IMR-90 (cell line): Measurements from ENCODE around the gene PLA2G2F. TPM values are rescaled to one million over a fixed set of nuclear protein-coding genes. Genes with fewer than 3 reads are reported as not detected.

Experiments used
- ATAC-seq: fragments of 200-7000 bp; cut with Tn5 transposase; 2 replicates; pipeline ENCODE4 v1.9.1; 2020; ENCODE audit warnings: low read depth, mild to moderate bottlenecking, moderate library complexity
- BruUV-seq: library from RNA; stranded (reverse); fragments of 400-500 nt; replicated peaks from 2 replicates; lab custom pipeline; 2021; lab: Mats Ljungman, UMichigan
- CTCF ChIA-PET: fragments of 300-600 bp; formaldehyde crosslinking; extraction: SDS; loops from one replicate; lab custom pipeline; 2021; ENCODE audit warnings: antibody characterized with exemption; lab: Yijun Ruan, JAX
- POLR2A ChIA-PET: fragments of 300-600 bp; sonication (Branson Sonifier 250); formaldehyde crosslinking; loops from one replicate; lab custom pipeline; 2022; ENCODE audit warnings: antibody characterized with exemption; ENCODE audit not compliant: unreplicated experiment; lab: Charles Lee
- DNase-seq: peaks from one replicate; pipeline ENCODE4 v3.0.0; 2013
- H2AFZ ChIP-seq: replicated peaks from 2 replicates; pipeline ENCODE3; 2013; ENCODE audit warnings: low read length, mild to moderate bottlenecking; ENCODE audit not compliant: poor library complexity
- H2AK5ac ChIP-seq: 2 replicates; pipeline ENCODE4 v1.6.1; 2013; ENCODE audit warnings: low read depth, low read length, inconsistent platforms
- H2AK9ac ChIP-seq: replicated peaks from 2 replicates; pipeline ENCODE3; 2013; ENCODE audit warnings: mild to moderate bottlenecking, low read depth, low read length, moderate library complexity; ENCODE audit not compliant: poor library complexity
- H2BK120ac ChIP-seq: 2 replicates; pipeline ENCODE4 v1.6.1; 2013; ENCODE audit warnings: low read depth, low read length, inconsistent platforms
- H2BK15ac ChIP-seq: 3 replicates; pipeline ENCODE4 v1.6.1; 2013; ENCODE audit warnings: low read depth, low read length, inconsistent platforms
- H2BK20ac ChIP-seq: 2 replicates; pipeline ENCODE4 v1.6.1; 2013; ENCODE audit warnings: low read depth, mild to moderate bottlenecking, inconsistent platforms, low read length, moderate library complexity
- H2BK5ac ChIP-seq: 2 replicates; pipeline ENCODE4 v1.6.1; 2013; ENCODE audit warnings: mild to moderate bottlenecking, low read depth, low read length, inconsistent platforms; ENCODE audit not compliant: poor library complexity, severe bottlenecking
- H3K14ac ChIP-seq: replicated peaks from 2 replicates; pipeline ENCODE4 v1.6.1; 2013; ENCODE audit warnings: low read depth, low read length, inconsistent platforms
- H3K18ac ChIP-seq: 2 replicates; pipeline ENCODE4 v1.6.1; 2013; ENCODE audit warnings: low read depth, low read length, control low read depth
- H3K23ac ChIP-seq: 2 replicates; pipeline ENCODE4 v1.6.1; 2013; ENCODE audit warnings: low read depth, low read length, inconsistent platforms
- H3K27ac ChIP-seq: 2 replicates; pipeline ENCODE4 v1.5.1; 2013; ENCODE audit warnings: mild to moderate bottlenecking, control low read depth, low read length; ENCODE audit not compliant: insufficient read depth
- H3K27me3 ChIP-seq: 2 replicates; pipeline ENCODE4 v1.6.1; 2013; ENCODE audit warnings: low read length; ENCODE audit not compliant: control insufficient read depth, insufficient read depth
- H3K36me3 ChIP-seq: 2 replicates; pipeline ENCODE4 v1.6.1; 2013; ENCODE audit warnings: low read length, mixed read lengths; ENCODE audit not compliant: control insufficient read depth, insufficient read depth
- H3K4ac ChIP-seq: 2 replicates; pipeline ENCODE4 v1.6.1; 2013; ENCODE audit warnings: low read depth, low read length, inconsistent platforms
- H3K4me1 ChIP-seq: 2 replicates; pipeline ENCODE4 v1.6.1; 2013; ENCODE audit warnings: low read length, mixed read lengths; ENCODE audit not compliant: control insufficient read depth, insufficient read depth
- H3K4me2 ChIP-seq: 2 replicates; pipeline ENCODE4 v1.6.1; 2013; ENCODE audit warnings: low read depth, mild to moderate bottlenecking, control low read depth, low read length, moderate library complexity
- H3K4me3 ChIP-seq: 2 replicates; pipeline ENCODE4 v1.5.1; 2013; ENCODE audit warnings: low read depth, mild to moderate bottlenecking, control low read depth, low read length, moderate library complexity; ENCODE audit not compliant: insufficient read depth
- H3K56ac ChIP-seq: 2 replicates; pipeline ENCODE4 v1.6.1; 2013; ENCODE audit warnings: low read length, inconsistent platforms; ENCODE audit not compliant: insufficient read depth; ENCODE audit errors: extremely low read depth
- H3K79me1 ChIP-seq, 2 experiments: 2 replicates each; pipeline ENCODE4 v1.6.1; 2013; ENCODE audit warnings: low read length in 2 of 2, inconsistent platforms in 1 of 2, low read depth in 1 of 2
- H3K9ac ChIP-seq: 2 replicates; pipeline ENCODE4 v1.6.1; 2013; ENCODE audit warnings: low read depth, low read length, control low read depth
- H3K9me1 ChIP-seq: 2 replicates; pipeline ENCODE4 v1.6.1; 2013; ENCODE audit warnings: low read length, inconsistent platforms; ENCODE audit not compliant: insufficient read depth
- H3K9me3 ChIP-seq: 2 replicates; pipeline ENCODE4 v1.6.1; 2013; ENCODE audit warnings: low read length; ENCODE audit not compliant: control insufficient read depth, insufficient read depth
- H4K20me1 ChIP-seq: 2 replicates; pipeline ENCODE4 v1.6.1; 2013; ENCODE audit warnings: low read length, inconsistent platforms; ENCODE audit not compliant: insufficient read depth
- H4K5ac ChIP-seq: 2 replicates; pipeline ENCODE4 v1.6.1; 2013; ENCODE audit warnings: mild to moderate bottlenecking, low read depth, low read length, control low read depth
- H4K8ac ChIP-seq, 2 experiments: 2 replicates each; pipeline ENCODE4 v1.6.1; 2013; ENCODE audit warnings: low read depth in 2 of 2, low read length in 2 of 2, control low read depth in 1 of 2, inconsistent platforms in 1 of 2
- H4K91ac ChIP-seq: 2 replicates; pipeline ENCODE4 v1.6.1; 2013; ENCODE audit warnings: low read depth, low read length, inconsistent platforms; ENCODE audit not compliant: insufficient read depth
- MAFK ChIP-seq: IDR thresholded peaks from 2 replicates; pipeline ENCODE4 v1.6.1; 2012; ENCODE audit warnings: low read depth, low read length, improper control_type of control experiment
- MXI1 ChIP-seq: IDR thresholded peaks from 2 replicates; pipeline ENCODE4 v1.6.1; 2012; ENCODE audit warnings: low read depth, mild to moderate bottlenecking, low read length, moderate library complexity, borderline replicate concordance
- NFE2L2 ChIP-seq: fragments of 150-350 bp; IDR thresholded peaks from 2 replicates; pipeline ENCODE4 v1.6.1; 2016; ENCODE audit warnings: low read depth, mild to moderate bottlenecking, low read length
- POLR2A ChIP-seq: IDR thresholded peaks from 2 replicates; pipeline ENCODE4 v1.6.1; 2012; ENCODE audit warnings: mild to moderate bottlenecking, low read depth, low read length
- RFX5 ChIP-seq: IDR thresholded peaks from 2 replicates; pipeline ENCODE4 v1.8.0; 2012; ENCODE audit warnings: low read depth, mild to moderate bottlenecking, low read length, moderate library complexity
- SMC3 ChIP-seq: fragments of 150-350 bp; IDR thresholded peaks from 2 replicates; pipeline ENCODE4 v1.6.1; 2016; ENCODE audit warnings: low read depth, mild to moderate bottlenecking, antibody characterized with exemption, low read length, moderate library complexity
- WGBS, 2 experiments: methylation state at CpG; one replicate each; pipeline versions ENCODE4 v1.1.5 to v1.1.7; 2013; ENCODE audit warnings: missing lambda C conversion rate in 2 of 2; ENCODE audit not compliant: insufficient read length in 1 of 2; ENCODE audit errors: extremely low coverage in 2 of 2; 5-methylcytosine and 5-hydroxymethylcytosine counted together
- dilution Hi-C: fragments of 300-500 bp; cut with HindIII; formaldehyde crosslinking; loops from one replicate; pipeline ENCODE4 v1.14.3; 2018; ENCODE audit warnings: low sequenced_read_pairs; ENCODE audit not compliant: unreplicated experiment
- in situ Hi-C: fragments of 300-500 bp; cut with MboI; formaldehyde crosslinking; loops from 3 replicates; pipeline ENCODE4 v1.14.3; 2019; ENCODE audit warnings: low sequenced_read_pairs, inconsistent platforms, mixed read lengths
- intact Hi-C: fragments of 100-400 bp; cut with micrococcal nuclease; formaldehyde crosslinking; loops from 2 replicates; pipeline ENCODE4 v1.10.0; 2022
- polyA plus RNA-seq, 3 experiments: library from polyadenylated mRNA; depleted of rRNA; stranded (reverse); fragments of >200 nt; gene quantifications; 2 replicates each; pipeline ENCODE4 v1.2.3, GENCODE V29; 2012; ENCODE audit warnings: low replicate concordance in 1 of 3
- total RNA-seq: library from RNA; depleted of rRNA; stranded (reverse); fragments of >200 nt; gene quantifications from 2 replicates; pipeline ENCODE4 v1.2.3, GENCODE V29; 2012

The PLA2G2F gene
- total and polyA plus RNA-seq, 2 of the 4 experiments (the other 2 are of a cell fraction): not detected

DNA sequence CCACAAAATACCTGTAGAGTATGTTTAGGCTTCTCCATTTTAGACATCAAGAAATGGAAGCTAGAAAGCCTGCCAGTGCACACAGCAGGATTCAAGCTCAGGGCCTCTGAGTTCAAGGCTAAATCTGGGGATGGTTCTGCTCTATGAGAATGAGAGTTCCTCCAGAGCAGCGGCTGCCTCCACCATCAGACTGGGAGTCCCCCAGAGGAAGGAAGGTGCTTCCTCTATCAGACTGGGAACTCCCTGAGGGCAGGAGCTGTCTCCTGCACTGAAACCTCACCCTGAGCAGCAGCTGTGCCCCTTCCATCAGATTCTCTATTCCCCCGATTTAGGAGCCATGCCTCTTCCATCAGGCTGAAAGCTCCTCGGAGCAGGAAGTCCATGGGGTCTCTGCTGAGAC is 49.0 kb upstream of the PLA2G2F start:
- no peaks in the 10 kb centered on the region for H3K4me1 ChIP-seq
- in situ Hi-C loops: no loop called here

More for the DNA sequence above, 49.0 kb upstream of the PLA2G2F start:
- ATAC-seq (no peak), DNase-seq (no peak)
- Histone ChIP-seq H4K91ac (no peak overlapping the region), H4K20me1 (no peaks in the 10 kb centered on the region), H3K4me3 (no peak overlapping the region), H2BK5ac (no peak overlapping the region), H3K9me1 (no peaks in the 10 kb centered on the region), H4K5ac (no peak overlapping the region), H3K23ac (no peak overlapping the region), H3K36me3 (no peaks in the 10 kb centered on the region), H2BK15ac (no peak overlapping the region), H3K14ac (no peak overlapping the region), H2AK5ac (no peak overlapping the region), H3K4me2 (no peak overlapping the region), H3K27me3 (peaks cover 31% of the 10 kb centered on the region), H3K56ac (no peak overlapping the region), H2BK20ac (no peak overlapping the region), H3K79me1 (no peaks in the 10 kb centered on the region), H3K27ac (no peak overlapping the region), H2AK9ac (no peak overlapping the region), H3K4ac (no peak overlapping the region), H3K9me3 (no peaks in the 10 kb centered on the region), H2AFZ (no peak overlapping the region), H2BK120ac (no peak overlapping the region), H3K18ac (no peak overlapping the region), H4K8ac (no peak overlapping the region), H3K9ac (no peak overlapping the region)
- intact Hi-C loops (no loop called here), dilution Hi-C loops (no loop called here)
- WGBS, 2 experiments: 71% methylated on average over 2 of the region's 3 CpGs; no CpG with 5 or more reads in 1 of the 2 experiments
- TF ChIP-seq MAFK (no peak), MXI1 (no peak), POLR2A (no peak), RFX5 (no peak), NFE2L2 (no peak), SMC3 (no peak)
- no TSS peak for BruUV-seq
- ChIA-PET POLR2A (no interaction called here), CTCF (no interaction called here)
